HG02870 (cell line): ENCODE measurements around the gene HAAO.
"Not testable (repeated sequence)": the region's sequence is repeated elsewhere in the genome, so short reads cannot be mapped to it uniquely, and the experiment has no call there.

Experiments used
- ATAC-seq: cut with Tn5 transposase; IDR thresholded peaks from one replicate; pipeline ENCODE4 v1.9.1; 2021; ENCODE audit warnings: mild to moderate bottlenecking, moderate library complexity; ENCODE audit not compliant: unreplicated experiment

HAAO gene

GRCh38 chr2:42752816-42753813, 39.3 kb downstream of the HAAO start:
- ATAC-seq: no peak

- peak; percentile 79 for ATAC-seq
These were observed 40.1 kb downstream of the HAAO start for GRCh38 chr2:42752314-42752713.

DNA sequence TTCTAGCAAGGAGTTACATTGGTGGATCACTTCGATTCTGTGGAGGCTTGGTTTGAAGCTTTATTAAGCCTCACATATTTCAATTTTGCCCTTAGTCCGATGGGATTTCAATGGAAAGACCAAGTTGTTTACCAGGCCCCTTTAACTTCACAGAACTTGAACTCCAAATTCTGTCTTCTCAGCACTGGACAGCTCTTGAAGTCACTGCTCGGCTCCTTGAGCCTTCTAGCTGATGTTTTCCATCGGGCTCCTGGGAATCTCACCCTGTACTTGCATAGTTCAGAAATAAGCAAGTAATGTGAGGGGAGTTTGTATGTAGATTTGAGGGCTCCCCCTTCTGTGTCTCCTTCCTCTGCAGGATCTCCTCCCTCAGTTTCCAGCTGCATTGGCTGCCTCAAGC, 43.5 kb downstream of the HAAO start:
- no peak for ATAC-seq

DNA sequence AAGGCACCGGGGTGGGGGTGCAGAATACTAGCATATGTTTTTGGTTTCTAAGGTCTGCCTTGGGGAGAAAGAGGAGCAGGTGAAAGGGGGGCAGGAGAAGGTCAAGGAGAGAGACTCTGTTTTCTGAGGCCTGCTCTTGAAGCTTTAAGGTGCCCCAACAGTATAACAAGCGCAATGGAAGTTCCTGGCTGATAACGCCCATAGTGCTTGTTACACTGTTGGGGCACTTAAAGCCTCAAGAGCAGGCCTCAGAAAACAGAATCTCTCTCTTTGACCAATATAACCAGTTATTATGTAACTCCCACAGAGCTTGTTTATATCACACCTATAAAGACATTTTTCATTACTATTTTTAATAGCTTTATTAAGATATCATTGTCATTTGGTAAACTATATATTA, 45.0 kb downstream of the HAAO start:
- no peak for ATAC-seq

- ATAC-seq: no peak
These were observed 47.8 kb downstream of the HAAO start for GRCh38 chr2:42744545-42745082.

DNA sequence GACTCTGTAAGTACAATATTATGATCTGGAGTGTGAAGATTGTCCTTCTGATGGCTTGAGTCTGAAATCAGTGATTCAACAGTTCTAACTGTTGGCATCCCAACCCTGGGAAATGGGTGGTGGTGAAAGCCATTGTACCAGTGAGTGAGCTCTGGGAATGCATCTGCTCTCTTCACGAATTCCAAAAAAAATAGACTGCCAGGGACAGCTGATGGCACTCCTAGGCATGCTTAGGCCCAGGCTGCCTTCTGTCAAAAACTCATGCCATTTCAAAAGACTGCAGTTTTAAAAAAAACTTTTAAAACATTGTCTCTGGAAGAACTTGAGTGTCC, 48.8 kb downstream of the HAAO start:
- no peak for ATAC-seq

DNA sequence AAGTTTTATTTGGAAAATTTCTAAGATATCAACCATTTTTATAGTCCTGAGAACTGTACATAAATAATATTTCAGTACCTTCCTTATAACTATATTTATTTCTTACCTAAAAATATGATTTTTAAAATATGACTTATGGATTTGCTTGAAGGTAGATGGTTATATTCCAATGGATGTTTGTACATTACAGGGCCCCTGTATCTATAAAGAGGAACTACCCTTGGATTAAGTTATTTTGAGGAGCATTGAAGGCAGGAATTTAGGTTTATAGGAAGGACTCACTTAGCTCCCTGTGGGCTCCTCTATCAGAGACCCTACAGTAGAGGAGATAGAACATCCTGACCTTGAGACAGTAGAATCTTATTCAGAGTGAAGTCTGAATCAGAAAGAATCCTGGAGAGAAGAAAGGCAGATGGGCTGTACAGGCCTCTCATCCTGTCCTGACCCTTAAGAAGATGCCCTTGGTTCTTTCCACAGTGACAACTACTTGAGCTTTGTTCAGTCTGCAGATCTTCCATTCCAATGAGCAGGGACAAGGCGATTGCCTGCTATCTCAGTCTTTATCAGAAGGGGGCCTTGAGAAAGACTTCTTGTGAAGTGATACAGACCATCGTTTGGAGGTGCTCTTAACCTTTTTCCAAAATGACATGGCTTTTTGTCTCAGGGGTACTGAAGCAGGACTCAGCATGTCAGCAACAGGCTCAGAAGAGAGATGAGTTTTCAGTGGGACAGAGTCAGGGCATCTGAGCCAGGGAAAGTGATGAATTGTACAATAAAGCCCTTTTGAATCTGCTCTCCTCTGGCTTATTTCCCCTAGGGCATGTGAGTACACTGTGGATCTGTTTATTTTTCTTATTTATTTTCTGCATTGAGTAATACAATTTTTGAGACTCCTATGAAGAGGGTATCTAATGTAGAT, 49.4 kb downstream of the HAAO start:
- no peak for ATAC-seq

GRCh38 chr2:42741140-42741539, 51.2 kb downstream of the HAAO start:
- no peak for ATAC-seq

- ATAC-seq: no peak
These were observed 55.6 kb downstream of the HAAO start for GRCh38 chr2:42736598-42737322.

DNA sequence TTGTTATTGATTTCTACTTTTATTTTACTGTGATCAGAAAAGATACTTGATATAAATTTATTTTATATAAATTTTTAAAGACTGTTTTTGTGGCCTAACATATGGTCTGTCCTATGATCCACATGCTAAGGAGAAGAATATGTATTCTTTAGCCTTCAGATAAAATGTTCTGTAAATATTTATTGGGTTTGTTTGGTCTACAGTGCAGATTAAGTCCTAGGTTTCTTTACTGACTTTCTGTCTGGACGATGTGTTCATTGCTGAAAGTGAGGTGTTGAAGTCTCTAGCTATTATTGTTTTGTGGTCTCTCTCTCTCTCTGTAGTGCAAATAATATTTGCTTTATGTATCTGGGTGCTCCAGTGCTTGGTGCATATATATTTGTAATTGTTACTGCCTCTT, 58.5 kb downstream of the HAAO start:
- no peak for ATAC-seq

GRCh38 chr2:42731316-42731715, 61.1 kb downstream of the HAAO start:
- not testable (repeated sequence) for ATAC-seq

GRCh38 chr2:42726680-42727079, 65.7 kb downstream of the HAAO start:
- ATAC-seq: no peak

GRCh38 chr2:42725657-42726056, 66.7 kb downstream of the HAAO start:
- ATAC-seq: no peak

DNA sequence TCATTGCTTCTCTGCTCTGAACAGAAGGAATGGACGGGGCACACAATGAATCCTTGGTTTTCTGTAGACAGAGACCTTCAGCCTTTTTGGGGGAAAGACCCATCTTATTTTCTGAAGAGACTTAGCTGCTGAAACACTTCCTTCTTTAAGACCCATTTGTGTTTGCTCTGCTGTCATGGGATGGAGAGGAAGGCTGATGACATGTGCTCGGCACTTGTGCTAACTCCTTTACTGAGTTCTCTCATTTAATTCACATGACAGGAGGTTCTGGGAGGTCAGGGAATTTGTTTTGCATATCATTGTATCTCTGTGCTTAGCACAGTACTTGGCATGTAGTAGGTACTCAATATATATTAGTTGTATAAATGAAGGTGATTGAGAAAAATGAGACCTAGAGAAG, 67.5 kb downstream of the HAAO start:
- ATAC-seq: no peak

GRCh38 chr2:42723465-42723864, 68.9 kb downstream of the HAAO start:
- ATAC-seq: no peak

GRCh38 chr2:42722320-42723190, 69.8 kb downstream of the HAAO start:
- ATAC-seq: peak; percentile 99

DNA sequence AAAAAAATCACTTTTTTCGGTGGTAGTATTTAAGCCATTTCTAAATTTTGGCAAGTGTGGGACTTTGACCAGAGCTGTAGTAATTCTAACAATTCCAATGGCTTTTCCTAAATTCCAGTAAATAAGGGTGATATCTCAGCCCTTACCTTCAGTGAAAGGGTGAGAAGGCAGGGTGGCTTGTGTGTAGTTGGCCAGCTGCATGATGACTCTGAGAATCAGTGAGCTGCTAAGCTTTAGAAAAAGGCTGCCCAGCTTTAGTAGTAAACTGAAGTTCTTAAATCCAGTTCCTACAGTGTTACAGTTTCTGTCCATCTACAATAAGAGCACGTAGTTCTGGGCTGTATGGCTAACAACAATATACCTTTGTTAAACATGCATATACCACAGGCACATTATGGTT, 70.5 kb downstream of the HAAO start:
- no peak for ATAC-seq
